Keratinocyte (primary cell): Measurements from ENCODE around the gene KIAA0825. TPM values are rescaled to one million over a fixed set of nuclear protein-coding genes. Genes with fewer than 3 reads are reported as not detected.

Experiments used
- DNase-seq: peaks from one replicate; pipeline ENCODE4 v3.0.0-alpha.2; 2011; ENCODE audit warnings: low read depth, missing footprints, low spot score
- FAIRE-seq: peaks from 2 replicates; lab custom pipeline; 2011; peaks lifted over from hg19 to GRCh38; lab: Jason Lieb, UNC
- H2AFZ ChIP-seq: 2 replicates; pipeline ENCODE4 v1.6.0; 2012; ENCODE audit warnings: low read length, control low read depth, inconsistent platforms; ENCODE audit not compliant: control insufficient read depth
- H3K27ac ChIP-seq: 2 replicates; pipeline ENCODE4 v1.5.1; 2011; ENCODE audit warnings: low read length; ENCODE audit not compliant: control insufficient read depth, insufficient read depth
- H3K27me3 ChIP-seq: 3 replicates; pipeline ENCODE4 v1.6.0; 2011; ENCODE audit warnings: low read length; ENCODE audit not compliant: control insufficient read depth, insufficient read depth; ENCODE audit errors: extremely low read depth
- H3K36me3 ChIP-seq, 2 experiments: 2 replicates in 1 of 2; 3 replicates in 1 of 2; pipeline ENCODE4 v1.5.1; 2011; ENCODE audit warnings: low read length in 2 of 2, mild to moderate bottlenecking in 1 of 2; ENCODE audit not compliant: control insufficient read depth in 2 of 2, insufficient read depth in 2 of 2; ENCODE audit errors: extremely low read depth in 1 of 2
- H3K4me1 ChIP-seq: 3 replicates; pipeline ENCODE4 v1.5.1; 2011; ENCODE audit warnings: low read length; ENCODE audit not compliant: control insufficient read depth, insufficient read depth; ENCODE audit errors: extremely low read depth
- H3K4me2 ChIP-seq: 3 replicates; pipeline ENCODE4 v1.6.0; 2011; ENCODE audit warnings: low read depth, low read length; ENCODE audit not compliant: control insufficient read depth, insufficient read depth; ENCODE audit errors: extremely low read depth
- H3K4me3 ChIP-seq, 3 experiments: fragments of 200-600 bp in 1 of 3; sonication (generic) in 1 of 3; 2 replicates in 2 of 3; 3 replicates in 1 of 3; pipeline ENCODE4 v1.5.1; 2011 to 2016; ENCODE audit warnings: low read length in 3 of 3, mild to moderate bottlenecking in 3 of 3, control low read depth in 2 of 3, inconsistent platforms in 1 of 3, low read depth in 1 of 3, mixed read lengths in 1 of 3, mixed run types in 1 of 3, moderate library complexity in 1 of 3; ENCODE audit not compliant: control insufficient read depth in 2 of 3, insufficient read depth in 2 of 3; ENCODE audit errors: extremely low read depth in 1 of 3
- H3K79me2 ChIP-seq: 2 replicates; pipeline ENCODE4 v1.6.0; 2012; ENCODE audit warnings: low read length; ENCODE audit not compliant: control insufficient read depth, insufficient read depth
- H3K9ac ChIP-seq: 3 replicates; pipeline ENCODE4 v1.6.0; 2011; ENCODE audit warnings: low read length; ENCODE audit not compliant: control insufficient read depth, insufficient read depth; ENCODE audit errors: extremely low read depth
- H3K9me1 ChIP-seq: 3 replicates; pipeline ENCODE4 v1.6.0; 2011; ENCODE audit warnings: low read length; ENCODE audit not compliant: control insufficient read depth, insufficient read depth; ENCODE audit errors: extremely low read depth
- H3K9me3 ChIP-seq: 2 replicates; pipeline ENCODE4 v1.5.1; 2012; ENCODE audit warnings: low read depth, low read length; ENCODE audit not compliant: control insufficient read depth
- H4K20me1 ChIP-seq: 3 replicates; pipeline ENCODE4 v1.6.0; 2011; ENCODE audit warnings: low read length; ENCODE audit not compliant: control insufficient read depth, insufficient read depth; ENCODE audit errors: extremely low read depth
- CTCF ChIP-seq, 3 experiments: IDR thresholded peaks in 1 of 3; conservative IDR thresholded peaks in 1 of 3; optimal IDR thresholded peaks in 1 of 3; 2 replicates in 2 of 3; 3 replicates in 1 of 3; pipeline versions ENCODE3 to v1.5.1; 2011; ENCODE audit warnings: low read length in 3 of 3, mild to moderate bottlenecking in 3 of 3, moderate library complexity in 2 of 3, control low read depth in 1 of 3, inconsistent platforms in 1 of 3; ENCODE audit not compliant: insufficient read depth in 2 of 3; ENCODE audit errors: extremely low read depth in 1 of 3
- EZH2 ChIP-seq: IDR thresholded peaks from one replicate; pipeline ENCODE4 v1.6.1; 2012; ENCODE audit warnings: inconsistent platforms, mild to moderate bottlenecking, low read length, moderate library complexity
- dilution Hi-C: fragments of 300-500 bp; cut with MboI; formaldehyde crosslinking; loops from one replicate; pipeline ENCODE4 v1.7.0; 2020; ENCODE audit warnings: low sequenced_read_pairs; ENCODE audit not compliant: extremely low pct_ligation_motif_present
- polyA plus RNA-seq, 5 experiments: library from polyadenylated mRNA; depleted of rRNA in 3 of 5; stranded (reverse) in 3 of 5; stranded (forward) in 1 of 5; unstranded in 1 of 5; fragments of >200 nt; gene quantifications; 1 replicate in 1 of 5; 2 replicates in 3 of 5; 3 replicates in 1 of 5; pipeline versions ENCODE4 v1.2.1 to v1.2.3, GENCODE V29; 2011 to 2012; ENCODE audit warnings: missing spikeins in 2 of 5, low read depth in 1 of 5, low replicate concordance in 1 of 5

KIAA0825 gene
- polyA plus RNA-seq, 1 donor (not counting 4 experiments of a cell fraction or from before 2014, with no cell fraction given), result 1.2 TPM

GRCh38 chr5:94640176-94640575 is 21.8 kb upstream of the KIAA0825 start:
- no peak for DNase-seq
- H3K4me1 ChIP-seq, result no peaks in the 10 kb centered on the region

GRCh38 chr5:94632024-94632423 is 13.6 kb upstream of the KIAA0825 start:
- Histone ChIP-seq H3K36me3 (no peaks in the 10 kb centered on the region), H3K4me2 (no peak overlapping the region), H3K9me3 (no peaks in the 10 kb centered on the region), H3K9me1 (no peaks in the 10 kb centered on the region), H2AFZ (no peak overlapping the region), H4K20me1 (no peaks in the 10 kb centered on the region), H3K79me2 (peaks cover 6% of the 10 kb centered on the region), H3K27me3 (no peaks in the 10 kb centered on the region), H3K4me3 (no peak overlapping the region), H3K27ac (no peak overlapping the region), H3K9ac (no peak overlapping the region), H3K4me1 (no peaks in the 10 kb centered on the region)
- dilution Hi-C loops, result no loop called here
- no peak for DNase-seq
- TF ChIP-seq CTCF (optimal IDR thresholded peaks at IDR 0.05 in 1 of 3, IDR thresholded peaks at IDR 0.05 in 1 of 3, conservative IDR thresholded peaks at IDR 0.05 in 1 of 3; ENCODE audit: extremely low read depth in 1 of 3, insufficient read depth in 2 of 3, low read length in 3 of 3) (no peak), EZH2 (no peak)
- FAIRE-seq, result no peak

More at GRCh38 chr5:94640176-94640575, 21.8 kb upstream of the KIAA0825 start:
- Histone ChIP-seq H3K27ac (no peak overlapping the region), H2AFZ (no peak overlapping the region), H3K4me2 (no peak overlapping the region), H3K4me3 (no peak overlapping the region), H4K20me1 (no peaks in the 10 kb centered on the region), H3K9me1 (no peaks in the 10 kb centered on the region), H3K27me3 (no peaks in the 10 kb centered on the region), H3K9ac (no peak overlapping the region), H3K79me2 (peaks cover 14% of the 10 kb centered on the region), H3K36me3 (peaks cover 0 to 1% of the 10 kb centered on the region in 2 experiments), H3K9me3 (no peaks in the 10 kb centered on the region)
- dilution Hi-C loops, result no loop called here
- TF ChIP-seq CTCF (optimal IDR thresholded peaks at IDR 0.05 in 1 of 3, IDR thresholded peaks at IDR 0.05 in 1 of 3, conservative IDR thresholded peaks at IDR 0.05 in 1 of 3; ENCODE audit: extremely low read depth in 1 of 3, insufficient read depth in 2 of 3, low read length in 3 of 3) (no peak), EZH2 (no peak)
- FAIRE-seq, result no peak
